Thyroid gland (tissue), 4 donors: ENCODE results near the gene SEC63.

Experiments
- POLR2A ChIP-seq, 2 donors: fragments of 450-650 bp; IDR thresholded peaks; one replicate each; pipeline ENCODE4 v1.6.1; 2017; ENCODE audit warnings: antibody characterized with exemption in 2 of 2, mild to moderate bottlenecking in 2 of 2, moderate library complexity in 1 of 2
- TF ChIP-seq, protein P1 (sequence below), 6 experiments: fragments of 200-600 bp in 3 of 6; fragments of 450-650 bp in 3 of 6; sonication (generic) in 3 of 6; IDR thresholded peaks; one replicate each; pipeline ENCODE4 v1.5.1; 2016 to 2019; ENCODE audit warnings: antibody characterized with exemption in 6 of 6, mild to moderate bottlenecking in 2 of 6, inconsistent platforms in 1 of 6, moderate library complexity in 1 of 6

DNA sequence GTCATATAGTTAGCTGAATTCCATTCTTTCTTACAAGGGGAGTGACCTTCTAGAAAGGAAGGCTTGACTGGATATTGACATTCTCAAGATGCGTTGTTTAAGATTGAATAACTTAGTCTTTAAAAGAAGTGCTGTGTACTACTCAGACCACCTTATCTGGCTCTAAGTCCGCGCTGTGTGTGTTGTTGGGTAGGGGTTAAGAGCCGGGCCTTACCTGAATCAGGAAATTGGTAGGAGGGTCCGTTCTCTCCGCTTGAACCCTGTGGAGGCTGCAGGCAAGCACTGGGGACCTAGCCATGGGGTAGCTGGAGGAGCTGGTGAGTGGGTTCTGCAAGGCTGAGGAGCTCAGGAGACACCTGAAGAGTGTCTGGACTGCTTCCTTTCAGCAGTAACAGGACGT, 124.9 kb downstream of the SEC63 start:
- TF ChIP-seq, protein P1, sequence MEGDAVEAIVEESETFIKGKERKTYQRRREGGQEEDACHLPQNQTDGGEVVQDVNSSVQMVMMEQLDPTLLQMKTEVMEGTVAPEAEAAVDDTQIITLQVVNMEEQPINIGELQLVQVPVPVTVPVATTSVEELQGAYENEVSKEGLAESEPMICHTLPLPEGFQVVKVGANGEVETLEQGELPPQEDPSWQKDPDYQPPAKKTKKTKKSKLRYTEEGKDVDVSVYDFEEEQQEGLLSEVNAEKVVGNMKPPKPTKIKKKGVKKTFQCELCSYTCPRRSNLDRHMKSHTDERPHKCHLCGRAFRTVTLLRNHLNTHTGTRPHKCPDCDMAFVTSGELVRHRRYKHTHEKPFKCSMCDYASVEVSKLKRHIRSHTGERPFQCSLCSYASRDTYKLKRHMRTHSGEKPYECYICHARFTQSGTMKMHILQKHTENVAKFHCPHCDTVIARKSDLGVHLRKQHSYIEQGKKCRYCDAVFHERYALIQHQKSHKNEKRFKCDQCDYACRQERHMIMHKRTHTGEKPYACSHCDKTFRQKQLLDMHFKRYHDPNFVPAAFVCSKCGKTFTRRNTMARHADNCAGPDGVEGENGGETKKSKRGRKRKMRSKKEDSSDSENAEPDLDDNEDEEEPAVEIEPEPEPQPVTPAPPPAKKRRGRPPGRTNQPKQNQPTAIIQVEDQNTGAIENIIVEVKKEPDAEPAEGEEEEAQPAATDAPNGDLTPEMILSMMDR (IDR thresholded peaks at IDR 0.05), result no peak
- TF ChIP-seq POLR2A (IDR thresholded peaks at IDR 0.05), result no peak
